Activated T-cell treated with anti-CD3 and anti-CD28 coated beads for 1 hour (primary cell): ENCODE results near the gene DUOX1.

ENCODE experiments used
- DNase-seq: peaks from one replicate; pipeline ENCODE4 v3.0.0-alpha.2; 2020; ENCODE audit warnings: low read depth

Gene DUOX1

GRCh38 chr15:45106002-45106790 is 23.6 kb upstream of the DUOX1 start:
- DNase-seq, result no peak

- DNase-seq, result no peak
Measured at GRCh38 chr15:45107941-45108630, 21.7 kb upstream of the DUOX1 start.

- DNase-seq, result no peak
Measured at GRCh38 chr15:45110256-45110820, 19.5 kb upstream of the DUOX1 start.

GRCh38 chr15:45111390-45112142 is 18.2 kb upstream of the DUOX1 start:
- DNase-seq, result no peak

GRCh38 chr15:45112143-45112590 is 17.6 kb upstream of the DUOX1 start:
- DNase-seq, result no peak

- DNase-seq, result no peak
Measured at GRCh38 chr15:45112591-45113379, 17.0 kb upstream of the DUOX1 start.

- no peak for DNase-seq
Measured at GRCh38 chr15:45113380-45113990, 16.3 kb upstream of the DUOX1 start.

- DNase-seq, result no peak
Measured at GRCh38 chr15:45114076-45114750, 15.6 kb upstream of the DUOX1 start, which contains the start of the genes DUOX2 and DUOXA2. Gene DUOX2, minus strand, starts transcription at chr15:45114172. Its CDS starts 761 bp downstream, at chr15:45113411. Gene DUOXA2, plus strand, starts transcription at chr15:45114326. Its CDS starts 280 bp downstream, at chr15:45114606.

- DNase-seq, result no peak
Measured at GRCh38 chr15:45114751-45115085, 15.1 kb upstream of the DUOX1 start.

GRCh38 chr15:45115312-45115820 is 14.4 kb upstream of the DUOX1 start:
- no peak for DNase-seq

- DNase-seq, result no peak
Measured at GRCh38 chr15:45116006-45116481, 13.8 kb upstream of the DUOX1 start.

GRCh38 chr15:45116482-45117307 is 13.1 kb upstream of the DUOX1 start:
- DNase-seq, result no peak

GRCh38 chr15:45117308-45118130 is 12.3 kb upstream of the DUOX1 start:
- no peak for DNase-seq

- DNase-seq, result peak; percentile 78
Measured at GRCh38 chr15:45118131-45118588, 11.6 kb upstream of the DUOX1 start.

GRCh38 chr15:45118996-45119395 is 10.8 kb upstream of the DUOX1 start:
- no peak for DNase-seq

- DNase-seq, result no peak
Measured at GRCh38 chr15:45120081-45120972, 9.5 kb upstream of the DUOX1 start.

- no peak for DNase-seq
Measured at GRCh38 chr15:45121020-45121419, 8.8 kb upstream of the DUOX1 start.
